K562 (cell line): ENCODE data around the gene MYL4. TPM values are rescaled to one million over a fixed set of nuclear protein-coding genes. Genes with fewer than 3 reads are reported as not detected.

ENCODE experiments used
- AFF4 ChIP-seq: sonication (generic); formaldehyde crosslinking; IDR thresholded peaks from 2 replicates; pipeline ENCODE4 v1.8.0; 2023; ENCODE audit warnings: mild to moderate bottlenecking, missing genetic modification reagents
- ATF4 ChIP-seq: fragments of 450-650 bp; formaldehyde crosslinking; IDR thresholded peaks from 2 replicates; pipeline ENCODE4 v1.4.0; 2022; ENCODE audit warnings: mild to moderate bottlenecking, moderate library complexity
- CBFA2T2 ChIP-seq: fragments of 450-650 bp; conservative IDR thresholded peaks from 2 replicates; pipeline ENCODE4 v1.6.1; 2017; ENCODE audit warnings: mild to moderate bottlenecking
- CBFA2T3 ChIP-seq: fragments of 450-650 bp; IDR thresholded peaks from 2 replicates; pipeline ENCODE4 v1.6.1; 2017
- CBX1 ChIP-seq: sonication (generic); IDR thresholded peaks from 2 replicates; pipeline ENCODE4 v1.6.1; 2016; ENCODE audit warnings: antibody characterized with exemption, low read depth, mild to moderate bottlenecking
- CLOCK ChIP-seq: fragments of 250-450 bp; sonication (Bioruptor Pico); IDR thresholded peaks from 2 replicates; pipeline ENCODE4 v1.4.0; 2020; ENCODE audit warnings: mild to moderate bottlenecking, moderate library complexity, borderline replicate concordance
- GMEB1 ChIP-seq: fragments of 250-450 bp; sonication (Bioruptor Pico); IDR thresholded peaks from 2 replicates; pipeline ENCODE4 v1.4.0; 2020; ENCODE audit warnings: mild to moderate bottlenecking
- VEZF1 ChIP-seq: fragments of 200-800 bp; sonication (Bioruptor generic); IDR thresholded peaks from 2 replicates; pipeline ENCODE4 v1.6.1; 2017; ENCODE audit warnings: missing genetic modification characterization, missing compliant biosample characterization
- ZNF639 ChIP-seq, 2 experiments: fragments of 200-800 bp in 1 of 2; sonication (Bioruptor generic) in 1 of 2; sonication (generic) in 1 of 2; formaldehyde crosslinking in 1 of 2; IDR thresholded peaks in 1 of 2; conservative IDR thresholded peaks in 1 of 2; 2 replicates each; pipeline versions ENCODE4 v1.5.0 to v1.6.1; 2016 to 2020; ENCODE audit warnings: missing compliant biosample characterization in 1 of 2, missing genetic modification characterization in 1 of 2, missing genetic modification reagents in 1 of 2
- polyA plus RNA-seq, 8 experiments: library from polyadenylated mRNA; depleted of rRNA in 4 of 8; stranded (reverse) in 5 of 8; unstranded in 3 of 8; fragments of >200 nt; fragmentation: Nextera tagmentation in 2 of 8; fragmentation: Illumina TruSeq in 1 of 8; extraction: Ambion mirVana in 2 of 8; extraction: Trizol in 1 of 8; gene quantifications; 2 replicates each; pipeline versions ENCODE4 v1.2.1 to v1.2.3, GENCODE V29; 2011 to 2014; ENCODE audit warnings: inconsistent platforms in 1 of 8, missing spikeins in 1 of 8
- total RNA-seq, 7 experiments: library from RNA; depleted of rRNA in 6 of 7; stranded (reverse); fragments of >200 nt in 6 of 7; fragmentation: Illumina TruSeq in 2 of 7; extraction: Trizol in 2 of 7; gene quantifications; 2 replicates each; pipeline versions ENCODE4 v1.2.1 to v1.2.3, GENCODE V29; 2011 to 2021; ENCODE audit warnings: low replicate concordance in 1 of 7

The MYL4 gene
- total and polyA plus RNA-seq, 9 of the 15 experiments (the other 6 are each of a cell fraction or from before 2014, with no cell fraction given) = 117 to 423 (median 221) TPM

GRCh38 chr17:47257651-47258339 is 48.6 kb downstream of the MYL4 start (continued):
- TF ChIP-seq CLOCK (CRISPR knock-in tag) = no peak
- TF ChIP-seq ATF4 (CRISPR knock-in tag) = peak; percentile 35; the same call in 1 of the 2 replicates
- peak; percentile 71 for TF ChIP-seq CBFA2T3
- no peak for TF ChIP-seq AFF4
- no peak for TF ChIP-seq CBX1
- TF ChIP-seq GMEB1 (CRISPR knock-in tag) = no peak
- TF ChIP-seq CBFA2T2 = no peak
- peak; percentile 58 for TF ChIP-seq VEZF1 (CRISPR knock-in tag)
- TF ChIP-seq ZNF639 (CRISPR knock-in tag; conservative IDR thresholded peaks at IDR 0.05 in 1 of 2, IDR thresholded peaks at IDR 0.05 in 1 of 2) = peak in 1 of 2 experiments; percentile 73; a peak in 1 of 4 replicates
